Bronchial epithelial cell (primary cell): ENCODE measurements around the gene ARHGEF33. TPM values are rescaled to one million over a fixed set of nuclear protein-coding genes. Genes with fewer than 3 reads are reported as not detected.

Experiments
- DNase-seq: peaks from one replicate; pipeline ENCODE4 v3.0.0-alpha.2; 2010; ENCODE audit warnings: low read depth
- FAIRE-seq: peaks from 2 replicates; lab custom pipeline; 2011; peaks lifted over from hg19 to GRCh38; lab: Jason Lieb, UNC
- H3K27me3 ChIP-seq: 2 replicates; pipeline ENCODE4 v1.5.1; 2011; ENCODE audit warnings: low read length; ENCODE audit not compliant: control insufficient read depth, insufficient read depth
- H3K36me3 ChIP-seq: 2 replicates; pipeline ENCODE4 v1.5.1; 2011; ENCODE audit warnings: low read length; ENCODE audit not compliant: control insufficient read depth, insufficient read depth
- H3K4me3 ChIP-seq: 2 replicates; pipeline ENCODE4 v1.5.1; 2011; ENCODE audit warnings: mild to moderate bottlenecking, low read depth, low read length, control low read depth
- total RNA-seq: library from RNA; depleted of rRNA; stranded (reverse); fragments of >200 nt; gene quantifications from 2 replicates; pipeline ENCODE4 v1.2.1, GENCODE V29; 2014
- TF ChIP-seq, protein P1 (sequence below): IDR thresholded peaks from 2 replicates; pipeline ENCODE4 v1.5.1; 2011; ENCODE audit warnings: mild to moderate bottlenecking, moderate library complexity, low read length, control low read depth, inconsistent platforms; ENCODE audit not compliant: insufficient read depth, severe bottlenecking

ARHGEF33 gene
- total RNA-seq, 1 donor from 2014 or later = 0.26 TPM

DNA sequence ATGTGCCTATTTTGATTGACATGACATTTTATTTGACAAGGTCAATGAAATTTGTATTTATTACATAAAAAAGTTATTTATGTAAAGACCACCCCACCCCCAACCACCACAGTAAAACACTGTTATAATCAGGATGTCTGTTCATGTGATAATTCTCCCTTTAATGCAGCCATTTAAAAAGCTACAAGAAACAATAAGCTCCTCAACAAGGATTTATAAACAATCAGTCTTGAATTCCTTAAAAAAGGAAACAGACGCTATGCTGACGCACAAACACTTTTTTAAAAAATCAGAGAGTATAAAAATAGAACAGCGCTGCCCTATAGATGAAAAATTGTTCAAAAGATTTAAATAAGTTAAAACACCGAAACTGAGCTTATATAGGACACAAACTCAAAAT is 129.0 kb downstream of the ARHGEF33 start:
- Histone ChIP-seq H3K4me3 (no peak overlapping the region), H3K27me3 (no peaks in the 10 kb centered on the region), H3K36me3 (peaks cover 2% of the 10 kb centered on the region)
- FAIRE-seq (no peak), DNase-seq (no peak)
- TF ChIP-seq, protein P1, sequence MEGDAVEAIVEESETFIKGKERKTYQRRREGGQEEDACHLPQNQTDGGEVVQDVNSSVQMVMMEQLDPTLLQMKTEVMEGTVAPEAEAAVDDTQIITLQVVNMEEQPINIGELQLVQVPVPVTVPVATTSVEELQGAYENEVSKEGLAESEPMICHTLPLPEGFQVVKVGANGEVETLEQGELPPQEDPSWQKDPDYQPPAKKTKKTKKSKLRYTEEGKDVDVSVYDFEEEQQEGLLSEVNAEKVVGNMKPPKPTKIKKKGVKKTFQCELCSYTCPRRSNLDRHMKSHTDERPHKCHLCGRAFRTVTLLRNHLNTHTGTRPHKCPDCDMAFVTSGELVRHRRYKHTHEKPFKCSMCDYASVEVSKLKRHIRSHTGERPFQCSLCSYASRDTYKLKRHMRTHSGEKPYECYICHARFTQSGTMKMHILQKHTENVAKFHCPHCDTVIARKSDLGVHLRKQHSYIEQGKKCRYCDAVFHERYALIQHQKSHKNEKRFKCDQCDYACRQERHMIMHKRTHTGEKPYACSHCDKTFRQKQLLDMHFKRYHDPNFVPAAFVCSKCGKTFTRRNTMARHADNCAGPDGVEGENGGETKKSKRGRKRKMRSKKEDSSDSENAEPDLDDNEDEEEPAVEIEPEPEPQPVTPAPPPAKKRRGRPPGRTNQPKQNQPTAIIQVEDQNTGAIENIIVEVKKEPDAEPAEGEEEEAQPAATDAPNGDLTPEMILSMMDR = no peak

DNA sequence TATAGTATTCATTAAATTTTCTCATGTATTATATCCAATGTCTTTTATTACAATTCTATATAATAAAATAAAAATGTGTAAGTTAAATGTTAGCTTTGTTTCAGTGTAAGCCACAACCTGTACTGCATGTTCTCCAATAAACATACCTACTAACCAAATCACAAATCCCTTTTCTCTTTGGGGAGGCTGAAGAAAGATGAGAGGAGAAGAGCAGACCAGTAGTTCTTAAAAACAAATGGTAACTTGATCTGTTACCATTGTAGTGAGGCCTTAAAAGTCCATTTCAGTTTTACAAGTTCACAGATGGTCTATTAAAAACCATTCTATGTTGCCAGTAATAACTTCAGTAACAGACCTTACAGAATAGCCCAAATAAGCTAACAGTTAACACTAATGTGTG is 130.7 kb downstream of the ARHGEF33 start:
- no peak for FAIRE-seq
- DNase-seq = no peak
- Histone ChIP-seq H3K27me3 (no peaks in the 10 kb centered on the region), H3K4me3 (no peak overlapping the region), H3K36me3 (peaks cover 2% of the 10 kb centered on the region)
- TF ChIP-seq, protein P1 = no peak

DNA sequence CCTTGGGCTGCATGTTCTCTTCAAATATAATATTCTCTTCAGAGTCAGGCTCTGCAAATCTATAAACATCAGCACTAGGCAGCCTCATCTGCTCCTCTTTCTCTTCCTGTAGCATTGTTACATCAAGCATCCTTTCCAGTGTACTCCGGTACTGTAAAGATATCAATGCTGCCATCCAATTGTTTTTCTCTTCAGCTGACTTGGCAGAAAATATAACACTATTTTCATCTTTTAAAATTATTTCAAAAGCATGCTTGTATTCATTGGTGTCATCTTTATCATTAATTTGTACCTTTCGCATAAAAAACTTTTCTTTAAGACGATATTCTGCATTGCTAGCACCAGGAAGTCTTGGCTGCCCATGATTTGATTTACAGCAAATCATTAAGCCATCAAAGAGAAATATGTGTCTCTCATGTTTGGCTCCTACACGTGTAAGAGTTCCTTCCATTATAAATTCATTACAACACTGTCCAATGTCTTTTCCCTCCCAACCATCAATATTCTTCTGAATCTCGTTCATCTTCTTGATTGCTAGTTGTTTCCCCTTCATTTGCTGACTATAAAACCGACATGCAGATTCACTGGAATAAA is 133.1 kb downstream of the ARHGEF33 start:
- Histone ChIP-seq H3K4me3 (no peak overlapping the region), H3K27me3 (no peaks in the 10 kb centered on the region), H3K36me3 (peaks cover 2% of the 10 kb centered on the region)
- FAIRE-seq = no peak
- TF ChIP-seq, protein P1 = no peak
- DNase-seq = no peak

DNA sequence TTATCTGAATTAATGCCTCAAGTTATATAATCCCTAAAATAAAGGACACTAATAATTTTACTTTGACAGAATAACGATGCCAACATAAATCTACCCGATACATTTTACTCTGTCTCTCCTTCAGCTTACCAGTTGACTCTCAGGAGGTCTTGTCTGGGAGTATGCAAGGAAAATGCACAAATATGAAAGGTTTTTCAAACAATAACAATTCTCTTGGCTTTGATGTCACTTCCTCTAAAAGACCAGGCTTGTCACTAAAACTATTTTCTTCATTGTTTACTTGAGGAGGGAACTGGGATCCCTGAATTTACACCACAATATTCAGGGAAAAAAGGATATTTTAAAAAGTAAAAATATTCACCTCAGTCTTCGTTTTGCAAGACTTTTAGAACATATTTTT is 134.0 kb downstream of the ARHGEF33 start:
- Histone ChIP-seq H3K36me3 (peaks cover 2% of the 10 kb centered on the region), H3K27me3 (no peaks in the 10 kb centered on the region), H3K4me3 (no peak overlapping the region)
- TF ChIP-seq, protein P1 = no peak
- FAIRE-seq (no peak), DNase-seq (no peak)

DNA sequence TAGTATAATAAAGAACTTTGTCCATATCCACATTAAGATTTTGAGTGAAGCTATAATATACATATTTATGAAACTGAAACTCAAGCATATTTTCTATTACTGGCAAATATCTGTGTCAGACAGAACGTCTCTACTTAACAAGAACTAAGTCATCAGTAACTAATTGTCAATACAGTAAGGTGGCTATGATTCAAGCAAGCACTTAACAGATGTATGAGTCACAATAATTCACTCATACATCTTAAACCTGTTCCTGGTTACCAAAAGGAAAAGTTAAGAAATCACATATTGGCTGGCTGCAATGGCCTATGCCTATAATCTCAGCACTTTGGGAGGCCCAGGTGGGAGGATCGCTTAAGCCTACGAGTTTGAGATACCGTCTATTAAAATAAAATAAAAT is 135.2 kb downstream of the ARHGEF33 start:
- Histone ChIP-seq H3K27me3 (no peaks in the 10 kb centered on the region), H3K4me3 (no peak overlapping the region), H3K36me3 (peaks cover 2% of the 10 kb centered on the region)
- FAIRE-seq (no peak), DNase-seq (peak; percentile 94)
- TF ChIP-seq, protein P1 = no peak

Other genes starting within 250 kb of the ARHGEF33 start
- gene GALM, start 223.8 kb upstream of the ARHGEF33 start, total RNA-seq = 1.6 and 2.0 TPM in 2 replicates
- 115 and 120 TPM in 2 replicates for gene SRSF7, start 138.5 kb upstream of the ARHGEF33 start, total RNA-seq
- 7.2 and 10.5 TPM in 2 replicates for gene GEMIN6, start 111.7 kb upstream of the ARHGEF33 start, total RNA-seq
- gene DHX57, start 13.9 kb upstream of the ARHGEF33 start, total RNA-seq = 10.5 and 14.6 TPM in 2 replicates
- 3.9 and 10.4 TPM in 2 replicates for gene MORN2, start 13.9 kb upstream of the ARHGEF33 start, total RNA-seq
- gene SOS1, start 231.2 kb downstream of the ARHGEF33 start, total RNA-seq = 8.2 and 12.3 TPM in 2 replicates